AG08396 (cell line): ENCODE data around the gene RRAD.

Experiments used
- DNase-seq: peaks from one replicate; pipeline ENCODE4 v3.0.0; 2012; ENCODE audit warnings: low spot score, mixed read lengths

Gene RRAD

GRCh38 chr16:66934138-66934838, 9.0 kb upstream of the RRAD start, which contains the start of gene CIAO2B:
Gene CIAO2B, minus strand, starts transcription at chr16:66934402. Its CDS starts 38 bp downstream, at chr16:66934364.
- DNase-seq = peak; percentile 91

- no peak for DNase-seq
Measured at GRCh38 chr16:66933776-66934137, 8.4 kb upstream of the RRAD start.

GRCh38 chr16:66932076-66932475, 6.7 kb upstream of the RRAD start:
- DNase-seq = no peak

GRCh38 chr16:66931665-66932064, 6.3 kb upstream of the RRAD start:
- no peak for DNase-seq

- DNase-seq = no peak
Measured at GRCh38 chr16:66930189-66930588, 4.9 kb upstream of the RRAD start.

GRCh38 chr16:66928702-66929388, 3.5 kb upstream of the RRAD start:
- DNase-seq = no peak

GRCh38 chr16:66927918-66928649, 2.7 kb upstream of the RRAD start:
- no peak for DNase-seq

- DNase-seq = peak; percentile 90
Measured at GRCh38 chr16:66926961-66927436, 1.7 kb upstream of the RRAD start.

GRCh38 chr16:66926171-66926947, 1.0 kb upstream of the RRAD start:
- DNase-seq = no peak

- peak; percentile 80 for DNase-seq
Measured at GRCh38 chr16:66924527-66925321, 611 bp downstream of the RRAD start.

GRCh38 chr16:66923866-66924265, 1.5 kb downstream of the RRAD start:
- DNase-seq = no peak

- DNase-seq = peak; percentile 76
Measured at GRCh38 chr16:66923247-66923731, 2.0 kb downstream of the RRAD start.

GRCh38 chr16:66921729-66922450, 3.4 kb downstream of the RRAD start:
- no peak for DNase-seq

- DNase-seq = no peak
Measured at GRCh38 chr16:66920924-66921680, 4.2 kb downstream of the RRAD start.

GRCh38 chr16:66920299-66920590, 5.1 kb downstream of the RRAD start:
- DNase-seq = no peak

- no peak for DNase-seq
Measured at GRCh38 chr16:66919569-66920298, 5.6 kb downstream of the RRAD start.

GRCh38 chr16:66918803-66919568, 6.3 kb downstream of the RRAD start, which contains the start of gene CDH16:
Gene CDH16, minus strand, starts transcription at chr16:66918885. Its CDS starts 820 bp downstream, at chr16:66918065.
- no peak for DNase-seq

GRCh38 chr16:66918355-66918754, 7.0 kb downstream of the RRAD start:
- DNase-seq = no peak
